GM19193 (cell line): ENCODE data around the gene YOD1.

Experiments
- POLR2A ChIP-seq: IDR thresholded peaks from 4 replicates; pipeline ENCODE4 v1.6.1; 2011; ENCODE audit not compliant: insufficient read depth, insufficient read length; ENCODE audit errors: extremely low read depth

Gene YOD1

GRCh38 chr1:207059881-207060280, 8.9 kb upstream of the YOD1 start:
- TF ChIP-seq POLR2A: no peak

GRCh38 chr1:207058878-207059867, 8.2 kb upstream of the YOD1 start:
- no peak for TF ChIP-seq POLR2A

GRCh38 chr1:207058252-207058651, 7.2 kb upstream of the YOD1 start:
- TF ChIP-seq POLR2A: no peak

- no peak for TF ChIP-seq POLR2A
These were observed 5.7 kb upstream of the YOD1 start for GRCh38 chr1:207056673-207057072.

GRCh38 chr1:207055386-207056001, 4.5 kb upstream of the YOD1 start:
- TF ChIP-seq POLR2A: no peak

GRCh38 chr1:207054491-207054890, 3.5 kb upstream of the YOD1 start:
- no peak for TF ChIP-seq POLR2A

GRCh38 chr1:207052911-207053769, 2.1 kb upstream of the YOD1 start, which contains the start of gene PFKFB2:
Gene PFKFB2, plus strand, starts transcription at chr1:207053275. Its CDS starts 1,443 bp downstream, at chr1:207054718.
- peak; percentile 75 for TF ChIP-seq POLR2A

GRCh38 chr1:207050480-207051190, 373 bp downstream of the YOD1 start:
- peak; percentile 75 for TF ChIP-seq POLR2A

GRCh38 chr1:207049974-207050391, 1.0 kb downstream of the YOD1 start:
- TF ChIP-seq POLR2A: no peak

GRCh38 chr1:207049514-207049913, 1.5 kb downstream of the YOD1 start:
- TF ChIP-seq POLR2A: no peak

GRCh38 chr1:207049054-207049453, 2.0 kb downstream of the YOD1 start:
- TF ChIP-seq POLR2A: no peak

GRCh38 chr1:207048041-207048440, 3.0 kb downstream of the YOD1 start:
- no peak for TF ChIP-seq POLR2A

GRCh38 chr1:207047505-207047904, 3.5 kb downstream of the YOD1 start:
- no peak for TF ChIP-seq POLR2A

GRCh38 chr1:207045453-207045852, 5.6 kb downstream of the YOD1 start:
- no peak for TF ChIP-seq POLR2A
